Measurements from ENCODE around the gene ASNSD1. TPM values are rescaled to one million over a fixed set of nuclear protein-coding genes. Genes with fewer than 3 reads are reported as not detected.

The ASNSD1 gene
- total and polyA plus RNA-seq, 9 donors, result 38.5 to 61.9 (median 44.0) TPM

DNA sequence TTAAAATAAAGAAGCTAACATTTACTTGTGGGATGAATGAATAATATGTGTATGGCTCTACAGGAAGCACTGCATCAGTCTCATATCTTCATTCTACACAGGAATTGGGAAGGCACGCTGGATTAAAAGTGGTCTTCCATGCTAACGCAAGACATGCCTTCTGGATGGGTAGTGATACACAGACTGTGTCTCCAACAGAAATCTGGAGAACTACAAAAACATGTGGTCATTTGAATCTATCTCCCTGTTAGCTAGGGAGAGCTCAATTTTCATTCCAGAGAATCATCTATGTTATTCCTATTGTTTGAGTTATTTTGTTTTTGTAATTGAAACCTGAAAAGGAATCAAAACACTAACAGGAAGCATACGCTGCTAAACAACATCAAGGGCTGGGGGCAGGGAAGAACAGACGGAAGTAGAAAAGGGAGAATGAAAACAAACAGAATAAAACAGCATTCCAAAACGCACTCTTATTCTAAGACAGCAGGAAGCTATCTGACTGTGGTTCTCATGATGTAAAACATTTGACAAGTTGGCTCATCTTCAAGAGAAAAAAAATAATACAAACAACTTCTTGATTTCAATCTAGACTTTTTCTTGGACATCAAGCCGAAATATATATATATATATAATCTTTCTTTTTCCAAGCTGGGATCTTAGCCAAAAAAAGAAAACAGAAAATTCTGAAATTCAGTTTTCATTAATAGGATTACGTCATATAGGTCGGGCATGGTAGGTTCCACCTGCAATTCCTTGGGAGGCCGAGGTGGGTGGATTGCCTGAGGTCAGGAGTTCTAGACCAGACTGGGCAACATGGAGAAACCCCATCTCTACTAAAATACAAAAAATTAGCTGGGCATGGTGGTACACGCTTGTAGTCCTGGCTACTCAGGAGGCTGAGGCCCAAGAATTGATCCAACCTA, 31.5 kb upstream of the ASNSD1 start:
- Histone ChIP-seq H3K27ac (no peak overlapping the region), H3K9me3 (no peaks in the 10 kb centered on the region), H3K4me3 (no peak overlapping the region), H3K27me3 (no peaks in the 10 kb centered on the region), H3K4me1 (ENCODE audit: insufficient read depth) (peaks cover 3% of the 10 kb centered on the region), H3K36me3 (no peaks in the 10 kb centered on the region)
- DNase-seq, result no peak
- 26 to 34% (median 31%) methylated on average over 10 of the region's 10 CpGs for WGBS, 3 donors
- intact Hi-C loops (cut with DNase I), result no loop called here
- TF ChIP-seq POLR2A (IDR thresholded peaks at IDR 0.05) (no peak), EP300 (IDR thresholded peaks at IDR 0.05) (no peak)
- TF ChIP-seq, protein P1, sequence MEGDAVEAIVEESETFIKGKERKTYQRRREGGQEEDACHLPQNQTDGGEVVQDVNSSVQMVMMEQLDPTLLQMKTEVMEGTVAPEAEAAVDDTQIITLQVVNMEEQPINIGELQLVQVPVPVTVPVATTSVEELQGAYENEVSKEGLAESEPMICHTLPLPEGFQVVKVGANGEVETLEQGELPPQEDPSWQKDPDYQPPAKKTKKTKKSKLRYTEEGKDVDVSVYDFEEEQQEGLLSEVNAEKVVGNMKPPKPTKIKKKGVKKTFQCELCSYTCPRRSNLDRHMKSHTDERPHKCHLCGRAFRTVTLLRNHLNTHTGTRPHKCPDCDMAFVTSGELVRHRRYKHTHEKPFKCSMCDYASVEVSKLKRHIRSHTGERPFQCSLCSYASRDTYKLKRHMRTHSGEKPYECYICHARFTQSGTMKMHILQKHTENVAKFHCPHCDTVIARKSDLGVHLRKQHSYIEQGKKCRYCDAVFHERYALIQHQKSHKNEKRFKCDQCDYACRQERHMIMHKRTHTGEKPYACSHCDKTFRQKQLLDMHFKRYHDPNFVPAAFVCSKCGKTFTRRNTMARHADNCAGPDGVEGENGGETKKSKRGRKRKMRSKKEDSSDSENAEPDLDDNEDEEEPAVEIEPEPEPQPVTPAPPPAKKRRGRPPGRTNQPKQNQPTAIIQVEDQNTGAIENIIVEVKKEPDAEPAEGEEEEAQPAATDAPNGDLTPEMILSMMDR (IDR thresholded peaks at IDR 0.05), result no peak

DNA sequence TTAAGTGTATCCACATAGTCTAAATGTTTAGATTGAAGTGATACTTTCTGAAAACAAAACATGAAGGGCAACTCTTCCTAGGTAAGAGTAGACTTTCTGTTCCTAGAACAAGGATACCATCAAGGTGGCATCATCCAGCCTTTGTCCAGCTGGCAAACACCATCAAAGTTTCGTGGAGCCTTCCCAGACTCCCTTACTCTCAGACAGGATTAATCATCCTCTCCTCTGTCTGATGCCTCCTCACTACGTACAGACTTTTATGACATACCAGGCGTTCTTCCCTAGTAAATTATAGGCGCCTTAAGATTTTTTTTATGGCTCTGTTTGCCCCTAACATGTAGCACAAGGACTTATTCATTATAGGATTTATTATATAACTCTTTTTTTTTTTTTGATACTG, 29.4 kb upstream of the ASNSD1 start:
- WGBS, 3 donors, result 76 to 95% (median 84%) methylated on average over 4 of the region's 4 CpGs

DNA sequence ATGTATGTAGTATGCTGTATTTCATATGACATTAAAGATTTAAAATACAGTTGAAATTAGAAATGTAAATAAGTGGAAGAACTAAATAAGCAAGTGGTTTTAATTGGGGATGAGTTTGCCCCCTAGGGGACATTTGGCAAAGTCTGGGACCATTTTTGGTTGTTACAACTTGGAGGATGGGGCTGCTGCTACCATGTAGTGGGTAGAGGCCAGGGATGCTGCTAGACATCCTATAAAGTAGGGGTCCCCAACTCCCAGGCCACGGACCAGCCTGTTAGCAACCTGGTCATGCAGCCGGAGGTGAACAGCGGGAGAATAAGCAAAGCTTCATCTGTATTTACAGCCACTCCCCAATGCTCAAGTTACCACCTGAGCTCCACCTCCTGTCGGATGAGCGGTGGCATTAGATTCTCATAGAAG, 27.9 kb upstream of the ASNSD1 start:
- Histone ChIP-seq H3K4me3 (no peak overlapping the region), H3K9me3 (no peaks in the 10 kb centered on the region), H3K27me3 (no peaks in the 10 kb centered on the region), H3K4me1 (ENCODE audit: insufficient read depth) (peaks cover 3% of the 10 kb centered on the region), H3K36me3 (no peaks in the 10 kb centered on the region), H3K27ac (no peak overlapping the region)
- no peak for TF ChIP-seq POLR2A (IDR thresholded peaks at IDR 0.05)
- TF ChIP-seq, protein P1 (IDR thresholded peaks at IDR 0.05), result peak in 1 of 3 donors; percentile 20
- no peak for TF ChIP-seq EP300 (IDR thresholded peaks at IDR 0.05)
- intact Hi-C loops (cut with DNase I), result no loop called here
- 85 to 91% (median 87%) methylated on average over 5 of the region's 5 CpGs for WGBS, 3 donors
- no peak for DNase-seq

More for the DNA sequence above, 29.4 kb upstream of the ASNSD1 start:
- Histone ChIP-seq H3K27me3 (no peaks in the 10 kb centered on the region), H3K27ac (no peak overlapping the region), H3K36me3 (no peaks in the 10 kb centered on the region), H3K4me3 (no peak overlapping the region), H3K4me1 (ENCODE audit: insufficient read depth) (peaks cover 3% of the 10 kb centered on the region), H3K9me3 (no peaks in the 10 kb centered on the region)
- intact Hi-C loops (cut with DNase I), result no loop called here
- no peak for DNase-seq
- TF ChIP-seq POLR2A (IDR thresholded peaks at IDR 0.05) (no peak), EP300 (IDR thresholded peaks at IDR 0.05) (no peak)
- TF ChIP-seq, protein P1 (IDR thresholded peaks at IDR 0.05), result no peak

DNA sequence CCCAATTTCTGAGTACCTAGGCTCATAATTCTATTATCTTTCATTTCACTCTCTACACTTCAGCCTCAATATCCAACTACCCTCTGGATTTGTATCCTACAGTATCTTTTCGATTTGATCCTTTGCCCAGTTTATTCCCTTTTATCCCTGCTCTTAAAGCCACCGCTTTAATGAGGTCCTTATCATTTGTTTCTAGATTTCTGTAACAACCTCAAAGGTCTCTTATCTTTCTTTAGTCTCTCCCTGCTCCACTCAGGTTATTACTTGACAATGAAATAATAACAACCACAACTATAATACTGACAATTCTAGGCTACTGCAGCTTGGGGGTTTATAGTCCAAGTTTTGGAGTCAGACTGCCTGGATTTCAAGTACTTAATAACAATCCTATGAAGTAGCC, 25.9 kb upstream of the ASNSD1 start:
- WGBS, 3 donors, result 63 to 67% (median 64%) methylated on average over 2 of the region's 2 CpGs
- H3K4me3 ChIP-seq, result no peak overlapping the region
- DNase-seq, result no peak
- TF ChIP-seq EP300 (IDR thresholded peaks at IDR 0.05) (no peak), POLR2A (IDR thresholded peaks at IDR 0.05) (no peak)
- TF ChIP-seq, protein P1 (IDR thresholded peaks at IDR 0.05), result no peak
- intact Hi-C loops (cut with DNase I), result no loop called here
- no peaks in the 10 kb centered on the region for H3K27me3 ChIP-seq
- no peak overlapping the region for H3K27ac ChIP-seq
- H3K36me3 ChIP-seq, result no peaks in the 10 kb centered on the region
- H3K9me3 ChIP-seq, result no peaks in the 10 kb centered on the region
- H3K4me1 ChIP-seq (ENCODE audit: insufficient read depth), result no peaks in the 10 kb centered on the region

All from ovary (tissue), 9 donors.